ENCODE results near the gene FAM181A.

GRCh38 chr14:93944348-93945069 is 17.4 kb downstream of the FAM181A start:
- TF ChIP-seq POLR2A (IDR thresholded peaks at IDR 0.05), result no peak
- no peak for TF ChIP-seq CTCF (IDR thresholded peaks at IDR 0.05 in 8 of 11, conservative IDR thresholded peaks at IDR 0.05 in 3 of 11)
- TF ChIP-seq POLR2AphosphoS5 (IDR thresholded peaks at IDR 0.05), result no peak

Measured in spleen (tissue), 7 donors.